ENCODE measurements around the gene GBA2. TPM values are rescaled to one million over a fixed set of nuclear protein-coding genes. Genes with fewer than 3 reads are reported as not detected.
A peak's percentile ranks its signal among the peaks of the same experiment; 100 is the strongest.

Gene GBA2
- 42.1 TPM for polyA plus RNA-seq (2013, experiment 1 of 2; ENCODE audit: insufficient read length)
- 33.7 TPM for polyA plus RNA-seq (2013, experiment 2 of 2; ENCODE audit: insufficient read length)

DNA sequence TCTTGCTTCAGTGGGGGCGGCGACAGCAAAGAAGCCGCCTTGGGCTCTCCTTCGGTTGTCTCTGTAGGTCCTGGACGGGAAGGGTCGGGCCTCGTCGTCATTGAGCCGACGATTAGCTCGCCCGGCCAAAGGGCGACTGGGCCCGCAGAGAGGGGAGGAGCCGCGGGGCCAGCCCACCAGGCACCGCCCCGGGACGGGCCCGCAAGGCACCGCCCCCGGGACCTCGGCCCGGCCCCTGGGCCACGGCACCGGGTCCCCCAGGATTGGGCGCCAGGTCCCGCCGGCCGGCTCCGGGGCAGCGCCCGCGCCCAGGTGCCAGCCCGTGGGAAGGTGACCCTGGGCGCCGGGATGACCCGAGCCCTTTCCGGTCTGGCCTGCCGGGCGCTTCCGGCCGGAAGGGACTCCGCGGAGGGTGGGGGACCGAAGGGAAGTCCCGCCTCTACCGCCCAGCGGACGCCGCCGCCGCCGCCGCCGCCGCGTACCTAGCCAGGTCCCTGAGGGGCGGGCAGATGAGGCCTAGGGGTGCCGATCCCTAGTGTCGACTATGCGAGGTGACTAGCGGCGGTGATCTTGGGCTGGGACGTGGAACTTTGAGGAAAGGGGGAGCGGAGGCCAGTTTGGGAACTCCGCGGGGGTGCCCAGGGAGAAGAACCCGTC, at the start of gene GBA2, which contains the start of gene RGP1:
GBA2 (minus strand) TSS at position 371 of the 657 bp plus-strand sequence. CDS start 524 bp downstream, outside the sequence.
RGP1 (plus strand) TSS at position 430 of the 657 bp plus-strand sequence. CDS start 469 bp downstream, outside the sequence.
- peak; percentile 77 for DNase-seq

DNA sequence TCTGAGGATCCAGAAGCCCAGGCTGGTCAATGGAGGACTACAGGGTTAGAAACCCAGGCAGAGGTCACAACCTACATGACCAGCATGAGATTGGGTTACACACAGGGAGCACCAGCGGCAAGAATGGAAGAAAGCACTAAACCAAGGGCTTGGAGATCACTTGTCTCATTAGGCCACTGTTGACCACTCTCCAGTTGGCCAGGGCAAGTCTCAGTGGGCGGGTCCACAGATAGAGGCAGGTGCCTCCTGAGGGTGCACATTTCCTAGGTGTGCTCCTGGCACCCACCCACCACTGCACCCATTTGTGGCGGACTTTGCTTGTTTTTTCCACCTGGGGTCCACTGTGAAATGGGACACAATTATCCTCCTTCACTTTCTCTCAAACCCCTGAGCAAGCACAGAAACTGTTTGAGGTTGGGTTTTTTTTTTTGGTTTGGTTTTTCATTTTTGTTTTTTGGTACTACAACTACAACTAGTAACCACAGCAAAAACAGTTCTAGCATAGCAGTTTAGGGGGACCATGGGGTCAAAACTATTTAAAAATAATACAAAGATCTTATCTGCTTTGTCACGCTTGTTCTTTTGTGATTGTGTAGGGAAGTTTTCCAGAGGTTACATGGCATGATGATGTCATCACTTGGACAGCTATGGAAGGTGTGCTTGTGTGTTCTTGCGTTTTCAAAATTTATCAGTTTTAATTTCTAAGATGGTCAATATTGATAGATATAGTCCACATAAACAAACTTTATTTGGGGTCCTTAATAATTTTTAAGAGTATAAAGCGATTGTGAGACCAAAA, 48.5 kb upstream of the GBA2 start:
- no peak for DNase-seq

DNA sequence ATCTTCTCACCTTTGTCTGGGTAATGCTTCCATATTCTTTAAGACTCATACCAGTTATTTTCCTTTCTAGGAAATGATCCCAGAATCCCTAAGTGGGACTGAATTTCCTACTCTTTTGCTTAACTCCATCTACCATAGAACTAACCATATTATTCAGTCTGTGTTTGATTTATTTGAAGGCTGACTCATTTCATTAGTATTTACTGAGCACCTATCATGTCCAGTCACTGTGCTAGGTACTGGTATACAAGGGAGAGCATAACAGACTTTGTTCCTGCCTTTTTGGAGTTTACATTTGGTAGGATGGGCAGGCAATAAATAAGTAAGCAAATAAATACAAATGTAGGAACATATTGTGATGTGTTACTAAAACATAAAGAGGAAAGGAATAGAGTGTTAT, 46.7 kb upstream of the GBA2 start:
- DNase-seq: no peak

DNA sequence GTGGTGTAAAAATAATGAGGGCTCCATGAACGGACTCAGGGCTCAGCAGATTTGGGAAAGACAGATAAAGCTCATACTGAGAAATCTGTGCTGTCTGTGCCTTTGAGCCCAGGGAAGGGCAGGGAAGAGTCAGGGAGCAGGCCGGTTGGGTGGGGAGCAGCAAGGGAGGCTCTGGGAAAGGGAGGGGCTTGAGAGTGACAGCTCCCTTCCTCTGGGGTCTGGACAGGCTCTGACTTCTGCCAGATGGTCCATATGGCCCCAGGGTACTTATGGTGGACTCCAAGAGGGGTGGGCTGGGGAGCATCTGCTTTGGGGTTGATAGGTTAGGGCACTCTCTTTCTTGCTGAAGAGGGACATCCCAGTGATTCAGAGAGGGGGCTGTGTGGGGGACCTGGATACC, 44.4 kb upstream of the GBA2 start:
- DNase-seq: no peak

DNA sequence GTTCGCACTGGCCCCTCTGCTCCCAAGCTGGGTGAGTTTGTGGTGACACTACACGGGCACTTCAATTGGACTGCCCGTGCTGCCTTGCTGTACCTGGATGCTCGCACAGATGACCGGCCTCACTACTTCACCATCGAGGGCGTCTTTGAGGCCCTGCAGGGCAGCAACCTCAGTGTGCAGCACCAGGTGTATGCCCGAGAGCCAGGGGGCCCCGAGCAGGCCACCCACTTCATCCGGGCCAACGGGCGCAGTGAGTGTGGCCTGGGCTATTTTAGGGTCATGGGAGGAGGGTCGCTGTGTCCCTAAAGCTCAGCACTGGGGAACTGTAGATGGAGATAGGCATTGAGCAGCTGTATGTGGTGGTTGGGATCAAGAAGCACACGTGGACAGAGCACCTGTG, 43.8 kb upstream of the GBA2 start:
- DNase-seq: no peak

DNA sequence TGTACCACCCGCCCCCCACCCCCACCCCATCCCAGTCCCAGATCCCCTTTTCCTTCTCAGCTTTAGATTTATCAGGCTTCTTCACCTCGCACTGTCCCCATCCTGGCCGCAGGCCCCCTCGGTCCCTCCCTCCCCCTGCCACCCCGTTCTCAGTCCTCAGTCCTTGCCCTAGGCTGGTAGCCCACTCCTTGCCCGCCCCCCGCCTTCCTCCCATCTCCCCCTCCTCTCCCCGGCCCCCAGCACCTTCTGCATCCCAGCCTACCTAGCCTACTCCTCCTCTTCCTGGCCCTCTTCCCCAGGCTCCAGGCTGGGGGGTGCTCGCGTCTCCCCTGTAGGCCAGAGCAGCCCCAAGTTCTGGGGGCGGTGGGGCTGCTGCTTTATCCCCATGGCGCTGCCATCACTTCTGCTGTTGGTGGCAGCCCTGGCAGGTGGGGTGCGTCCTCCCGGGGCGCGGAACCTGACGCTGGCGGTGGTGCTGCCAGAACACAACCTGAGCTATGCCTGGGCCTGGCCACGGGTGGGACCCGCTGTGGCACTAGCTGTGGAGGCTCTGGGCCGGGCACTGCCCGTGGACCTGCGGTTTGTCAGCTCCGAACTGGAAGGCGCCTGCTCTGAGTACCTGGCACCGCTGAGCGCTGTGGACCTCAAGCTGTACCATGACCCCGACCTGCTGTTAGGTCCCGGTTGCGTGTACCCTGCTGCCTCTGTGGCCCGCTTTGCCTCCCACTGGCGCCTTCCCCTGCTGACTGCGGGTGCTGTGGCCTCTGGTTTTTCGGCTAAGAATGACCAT, 43.2 kb upstream of the GBA2 start:
- no peak for DNase-seq

DNA sequence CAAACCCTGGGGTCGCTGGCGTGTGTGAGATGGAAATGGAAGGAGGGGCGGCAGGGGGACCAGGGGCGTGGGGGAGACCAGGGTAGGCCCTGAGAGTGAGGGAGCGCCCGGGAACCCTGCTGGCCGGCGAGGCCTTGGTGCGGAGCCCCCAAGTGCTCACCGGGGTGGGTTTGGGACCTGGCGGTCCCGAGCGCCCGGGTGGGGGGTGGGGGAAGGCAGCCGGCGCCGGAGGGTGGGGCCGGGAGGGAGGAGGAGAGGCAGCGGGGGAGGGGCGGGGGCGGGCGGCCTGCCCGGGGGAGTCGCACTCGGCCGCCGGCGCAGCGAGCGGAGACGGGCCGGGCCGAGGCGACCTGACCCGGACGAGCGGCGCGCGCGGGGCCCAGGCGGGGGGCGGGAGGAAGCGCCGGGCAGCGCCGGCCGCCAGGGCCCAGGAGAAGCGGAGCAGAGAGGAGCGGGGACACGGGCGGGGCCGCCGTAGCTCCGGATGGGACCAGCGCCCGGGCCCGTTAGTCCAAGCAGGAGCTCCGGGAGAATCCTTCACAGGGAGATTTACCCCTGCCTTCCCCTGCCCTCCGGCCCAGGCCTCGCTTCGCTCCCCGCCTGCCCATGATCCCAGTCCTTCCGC, 42.4 kb upstream of the GBA2 start, which contains the start of gene NPR2:
NPR2 (plus strand) TSS at position 295 of the 625 bp plus-strand sequence. CDS start 818 bp downstream, outside the sequence.
- DNase-seq: peak; percentile 52

DNA sequence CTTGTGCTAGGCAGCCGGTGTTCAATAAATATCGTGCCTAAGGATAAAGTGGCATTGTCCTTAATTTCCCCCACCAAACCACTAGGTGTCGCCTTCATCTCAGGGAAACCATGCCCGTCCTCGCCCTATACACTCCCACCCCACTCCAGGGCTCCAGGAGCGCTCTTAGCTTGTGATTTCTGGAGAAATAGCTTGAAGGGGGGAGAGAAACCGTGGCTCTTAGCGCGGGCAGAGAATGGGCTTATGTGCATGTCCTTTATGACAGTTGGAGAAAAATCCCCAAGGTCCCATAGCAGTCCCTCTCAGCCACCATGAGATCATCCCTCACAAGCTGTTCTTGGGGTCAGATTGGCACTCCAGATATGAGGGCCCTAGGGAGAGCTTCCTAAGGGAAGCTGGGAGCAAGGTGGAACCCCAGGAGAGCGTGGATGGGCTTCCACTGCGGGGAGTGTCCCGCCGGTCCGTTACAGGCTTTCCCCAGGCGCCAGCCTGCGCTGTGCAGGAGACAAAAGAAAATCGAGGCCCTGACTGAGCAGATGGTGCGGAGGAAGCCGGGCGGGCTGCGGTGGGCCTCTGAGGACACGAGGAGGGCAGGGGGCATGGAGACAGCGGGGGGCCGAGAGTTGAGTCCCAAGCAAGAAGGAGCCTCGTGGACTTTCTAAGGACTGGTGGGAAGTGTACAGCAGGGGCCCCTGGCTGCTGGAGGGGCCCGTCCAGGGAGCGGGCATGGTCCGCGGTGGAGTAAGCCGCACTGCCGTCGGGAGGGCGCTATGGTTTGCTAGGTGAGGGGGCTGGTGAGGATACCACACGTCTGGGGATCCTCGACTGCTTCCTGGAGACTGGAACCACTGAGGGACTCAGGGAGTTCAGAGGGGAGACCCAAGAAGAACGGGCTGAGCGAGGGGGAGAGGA, 41.6 kb upstream of the GBA2 start:
- DNase-seq: peak; percentile 88

DNA sequence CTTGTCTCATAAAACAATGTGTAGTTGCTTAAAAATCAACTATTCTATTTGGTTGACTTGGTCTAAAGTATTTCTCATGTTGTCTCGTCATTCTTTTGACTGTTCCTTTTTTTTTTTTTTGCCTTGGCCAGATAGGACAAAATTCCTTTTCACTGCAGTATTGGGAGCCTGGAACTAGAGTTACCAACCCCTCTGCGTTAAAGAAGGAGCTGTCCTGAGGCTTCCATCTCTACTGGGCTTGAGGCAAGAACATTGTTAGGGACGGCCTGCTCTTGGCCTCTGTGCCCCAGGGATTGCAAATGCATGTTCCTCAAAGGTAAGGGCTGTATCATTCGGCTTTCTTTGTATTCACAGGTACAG, 41.0 kb upstream of the GBA2 start:
- no peak for DNase-seq

DNA sequence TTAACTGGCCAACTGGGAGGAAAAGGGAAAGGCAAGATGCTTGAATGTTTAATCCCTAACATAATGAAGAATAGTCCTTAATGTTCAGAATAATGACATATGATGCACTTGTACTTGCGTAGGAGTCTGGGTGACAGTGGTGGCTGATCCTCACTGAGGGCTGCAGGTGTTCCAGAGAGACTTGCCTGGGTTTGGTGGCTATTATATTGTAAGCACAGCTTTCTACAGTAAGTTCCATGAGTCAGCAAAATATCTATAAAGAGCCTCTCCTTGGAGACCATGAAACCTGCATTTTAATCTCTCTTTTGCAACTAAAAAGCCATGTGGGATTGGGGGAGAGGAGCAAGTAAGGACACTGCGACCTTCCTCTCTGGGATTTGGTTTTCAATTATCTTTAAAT, 40.5 kb upstream of the GBA2 start:
- no peak for DNase-seq

DNA sequence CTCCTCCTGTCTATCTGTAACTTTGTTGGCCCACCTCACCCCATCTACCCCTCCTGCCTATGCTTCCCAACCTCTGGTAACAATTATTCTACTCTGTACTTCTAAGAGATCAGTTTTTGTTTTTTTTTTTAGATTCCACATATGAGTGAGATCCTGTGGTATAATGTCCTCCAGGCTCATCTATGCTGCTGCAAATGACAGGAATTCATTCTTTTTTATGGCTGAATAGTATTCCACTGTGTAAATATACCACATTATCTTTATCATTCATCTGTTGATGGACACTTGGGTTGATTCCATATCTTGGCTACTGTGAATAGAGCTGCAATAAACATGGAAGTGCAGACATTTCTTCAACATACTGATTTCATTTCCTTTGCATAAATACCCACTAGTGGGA, 34.4 kb upstream of the GBA2 start:
- no peak for DNase-seq

DNA sequence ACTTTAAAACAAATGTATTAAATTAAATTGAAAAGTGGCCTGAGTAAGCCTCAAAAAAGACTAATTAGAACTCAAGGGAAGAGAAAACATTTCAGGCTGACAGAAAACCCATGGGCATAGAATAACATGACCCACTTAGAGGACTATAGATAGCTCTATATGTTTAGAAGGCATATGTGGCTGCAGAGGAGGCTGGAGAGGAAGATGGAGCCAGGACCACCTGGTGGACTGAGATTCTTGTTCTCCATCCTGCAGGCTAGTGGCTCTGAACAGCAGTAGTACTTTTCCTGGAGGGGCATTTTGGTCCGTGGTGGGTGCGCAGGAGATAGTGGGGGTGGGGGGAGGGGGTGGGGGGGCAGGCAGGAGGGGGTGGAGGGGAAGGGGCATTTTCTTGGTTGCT, 32.0 kb upstream of the GBA2 start:
- DNase-seq: no peak

DNA sequence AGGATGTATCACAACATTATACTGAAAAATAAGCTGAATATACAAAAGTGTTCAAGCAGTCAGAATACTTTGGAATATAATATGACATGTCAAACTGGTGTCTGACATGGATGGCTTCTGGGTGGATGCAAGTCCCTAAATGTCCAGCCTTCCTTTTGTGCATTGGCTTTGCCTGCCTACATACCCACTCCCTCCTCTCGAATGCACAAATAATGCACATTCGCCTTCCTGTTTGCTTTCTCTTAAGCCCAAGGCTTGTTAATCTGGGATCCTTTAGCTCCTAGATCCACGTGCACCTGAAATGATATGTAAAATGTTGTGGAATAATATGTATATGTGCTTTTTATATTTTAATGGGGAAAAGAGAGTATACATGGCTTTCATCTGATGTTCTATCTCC, 29.5 kb upstream of the GBA2 start:
- DNase-seq: no peak

DNA sequence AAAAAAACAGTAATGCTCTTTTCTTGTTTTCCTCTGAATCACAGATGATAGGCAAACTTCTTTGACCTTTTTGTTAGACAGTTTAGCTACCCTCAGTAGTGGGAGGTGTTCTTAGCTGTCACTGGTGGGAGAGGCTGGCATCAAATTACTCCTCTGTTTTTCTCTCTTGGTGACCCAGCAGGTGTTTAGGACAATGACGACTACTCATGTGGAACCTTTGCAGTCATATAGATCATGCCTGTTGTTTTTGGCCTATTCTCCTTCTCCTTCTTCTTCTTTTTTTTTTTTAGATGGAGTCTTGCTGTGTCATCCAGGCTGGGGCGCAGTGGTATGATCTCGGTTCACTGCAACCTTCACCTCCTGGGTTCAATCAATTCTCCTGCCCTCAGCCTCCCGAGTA, 27.0 kb upstream of the GBA2 start:
- no peak for DNase-seq

DNA sequence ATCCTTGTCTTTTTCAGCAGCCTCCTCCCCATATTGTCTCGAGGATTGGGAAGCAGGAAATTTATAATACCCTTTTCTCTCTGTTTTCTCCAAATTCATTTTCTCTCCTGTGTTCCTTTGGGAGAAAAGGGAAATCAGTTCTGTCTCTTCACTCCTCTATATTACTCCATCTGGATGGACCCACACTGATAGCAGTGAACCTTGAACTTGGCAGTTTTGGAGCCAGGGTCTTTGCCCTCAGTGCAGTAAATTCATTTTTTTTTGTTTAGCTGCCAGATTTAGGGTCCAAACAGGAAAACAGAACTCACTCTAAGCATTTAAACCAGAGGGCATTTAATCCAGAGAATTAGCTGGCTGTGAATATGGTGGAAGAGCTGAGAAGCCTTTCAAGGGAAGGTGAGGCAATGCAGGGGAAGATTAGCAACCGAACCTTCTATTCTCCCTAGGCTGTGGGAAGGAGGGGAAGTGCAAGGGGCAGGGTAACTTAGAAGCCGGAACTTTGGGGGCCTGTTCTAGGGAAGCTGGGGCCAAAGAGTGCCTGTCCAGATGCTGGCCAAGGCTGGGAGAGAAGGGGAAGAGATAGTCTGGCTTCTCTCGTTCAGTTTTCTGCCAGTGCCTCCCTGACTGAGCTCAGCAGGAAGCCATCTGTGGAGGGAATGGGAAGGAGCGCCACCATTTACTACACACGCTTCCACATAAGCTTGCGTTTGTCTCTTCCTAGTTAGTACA, 26.0 kb upstream of the GBA2 start:
- no peak for DNase-seq

DNA sequence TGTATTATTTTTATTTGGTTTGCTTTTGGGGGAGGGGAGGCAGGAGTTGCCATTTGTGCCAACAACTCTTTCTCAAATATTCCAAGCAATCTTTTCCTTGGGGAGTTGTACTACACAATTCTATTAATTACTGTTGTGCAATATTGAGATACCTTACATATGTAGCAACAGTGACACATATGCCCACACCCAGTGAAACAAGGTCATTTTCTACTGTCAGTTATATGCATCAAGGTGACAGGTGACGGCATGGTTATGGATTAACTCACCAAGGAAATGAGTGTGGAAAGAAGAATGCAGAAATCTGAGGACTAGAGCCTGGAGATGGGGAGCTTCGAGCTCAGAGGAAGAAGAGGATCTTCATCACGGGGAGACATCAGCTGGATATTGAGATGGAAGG, 22.9 kb upstream of the GBA2 start:
- no peak for DNase-seq

DNA sequence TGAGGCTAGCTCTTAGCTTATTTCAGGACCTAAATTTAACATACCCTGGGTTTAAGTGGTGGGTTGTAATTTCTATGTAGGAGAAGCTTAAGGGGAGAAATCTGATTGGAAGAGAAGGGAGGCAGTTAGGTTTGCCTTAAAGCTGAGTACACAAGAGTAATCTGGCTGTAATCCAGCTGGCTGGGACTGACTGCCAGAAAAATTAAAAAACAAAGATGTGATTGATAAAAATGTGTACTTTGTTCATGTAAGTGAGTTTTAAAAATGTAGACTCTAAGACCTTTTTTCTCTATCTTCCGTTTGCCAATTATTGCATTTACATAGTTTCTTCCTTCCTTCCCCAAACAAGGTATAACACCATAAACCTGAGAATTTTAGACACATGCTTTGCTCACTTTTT, 22.5 kb upstream of the GBA2 start:
- DNase-seq: no peak

DNA sequence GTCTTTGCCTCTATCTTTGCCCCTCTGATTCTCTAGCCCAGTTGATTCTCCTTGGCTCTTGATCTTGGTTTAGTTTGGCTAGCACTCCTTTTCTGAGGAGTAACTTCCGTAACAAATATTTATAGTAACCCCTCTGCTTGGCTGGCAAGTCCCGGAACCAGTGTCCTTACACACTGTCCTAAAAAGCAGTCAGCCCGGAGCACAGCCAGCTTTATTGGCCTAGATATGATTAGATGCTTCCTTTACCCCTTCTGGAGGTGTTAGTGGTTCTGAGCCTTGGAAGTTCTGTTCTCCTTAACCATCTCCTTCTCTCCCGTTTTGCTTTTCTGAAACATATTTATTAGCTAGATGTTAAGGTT, 22.0 kb upstream of the GBA2 start:
- no peak for DNase-seq

DNA sequence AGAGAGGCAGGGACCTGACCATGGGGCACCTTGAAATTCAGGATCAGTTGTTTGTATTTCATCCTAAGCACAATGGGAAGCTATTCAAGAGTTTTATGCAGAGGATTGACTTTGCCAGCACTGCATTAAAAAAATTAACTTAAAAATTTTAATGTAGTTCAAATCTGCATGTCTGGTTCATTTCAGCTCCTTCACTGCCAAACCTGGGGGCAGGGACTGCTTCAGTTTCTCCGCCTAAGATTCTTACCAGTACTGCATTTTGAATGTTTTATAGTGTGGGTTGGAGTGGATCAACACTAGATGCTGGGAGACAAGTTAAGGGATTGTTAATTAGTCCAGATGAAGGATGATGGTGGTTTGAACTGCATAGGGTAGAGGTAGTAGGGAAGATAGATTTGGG, 20.7 kb upstream of the GBA2 start:
- DNase-seq: no peak

DNA sequence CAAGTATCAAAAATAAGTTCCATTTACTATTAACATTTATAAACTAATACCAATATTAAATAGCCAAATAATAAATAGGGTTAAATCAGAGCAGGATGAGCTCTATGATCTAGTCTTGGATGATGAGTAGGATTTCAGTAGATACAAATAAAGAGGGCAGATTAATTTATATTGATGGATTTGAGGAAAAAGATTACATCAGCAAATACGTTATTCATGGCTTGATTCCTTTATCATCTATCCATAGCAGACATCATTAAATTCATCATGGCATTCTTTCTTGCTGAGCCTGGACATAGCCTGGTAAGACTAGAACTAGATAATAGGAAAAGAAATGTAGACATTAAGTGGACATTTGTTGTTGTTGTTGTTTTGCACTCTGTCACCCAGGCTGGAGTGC, 18.4 kb upstream of the GBA2 start:
- no peak for DNase-seq

DNA sequence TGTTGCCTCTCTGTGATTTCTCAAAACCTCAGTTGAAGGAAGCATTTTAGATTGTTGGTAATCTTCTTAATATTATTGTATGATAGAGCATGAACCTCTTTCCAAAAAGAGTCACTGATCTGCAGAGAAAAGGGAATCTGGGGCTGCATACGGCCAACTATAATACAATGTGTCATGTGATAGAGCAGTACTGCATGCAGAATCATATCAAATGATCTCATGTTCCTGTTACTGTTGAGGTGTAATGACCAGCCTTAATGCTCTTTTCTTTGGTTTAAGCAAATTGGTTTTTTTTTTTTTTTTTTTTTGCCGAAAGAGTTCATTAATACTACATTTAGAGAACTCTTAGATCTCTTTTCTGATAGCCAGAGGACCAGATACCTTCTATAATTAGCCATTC, 18.0 kb upstream of the GBA2 start:
- DNase-seq: no peak
